Stimulated activated CD8-positive, alpha-beta memory T cell treated with anti-CD3 and anti-CD28 coated beads, Interleukin-7, amount 100 ng/mL, for 4 hours (primary cell): ENCODE data around the gene GSG1L.

ENCODE experiments used
- DNase-seq, 2 donors: peaks; one replicate each; pipeline ENCODE4 v3.0.0-alpha.2; 2020; ENCODE audit warnings: low read depth in 2 of 2

The GSG1L gene

GRCh38 chr16:28019218-28019617, 44.3 kb downstream of the GSG1L start:
- no peak for DNase-seq

- no peak for DNase-seq
Observed at GRCh38 chr16:28014851-28015250, 48.7 kb downstream of the GSG1L start.

- DNase-seq: no peak
Observed at GRCh38 chr16:28013878-28014277, 49.6 kb downstream of the GSG1L start.

DNA sequence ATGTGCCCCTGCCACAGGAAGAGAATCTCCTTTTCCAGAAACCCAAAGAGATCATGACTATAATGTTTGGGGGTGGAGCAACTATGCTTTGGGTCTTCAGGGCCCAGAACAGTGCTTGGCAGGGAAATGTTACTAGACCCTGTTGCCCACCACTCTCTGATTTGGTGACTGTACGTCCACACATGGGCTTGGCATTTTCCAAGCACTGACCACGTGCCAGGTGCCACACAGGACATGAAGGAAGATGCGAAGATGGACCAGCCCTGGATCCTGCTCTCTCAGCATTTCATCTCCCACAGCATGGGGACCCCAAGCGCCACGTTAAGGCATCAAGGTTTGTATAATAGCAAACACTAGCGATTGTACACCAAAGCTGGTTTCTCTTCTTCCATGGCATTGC, 50.1 kb downstream of the GSG1L start:
- no peak for DNase-seq

GRCh38 chr16:28011971-28012445, 51.5 kb downstream of the GSG1L start:
- no peak for DNase-seq

GRCh38 chr16:28011223-28011622, 52.3 kb downstream of the GSG1L start:
- no peak for DNase-seq

- DNase-seq: no peak
Observed at GRCh38 chr16:28010671-28011070, 52.8 kb downstream of the GSG1L start.

DNA sequence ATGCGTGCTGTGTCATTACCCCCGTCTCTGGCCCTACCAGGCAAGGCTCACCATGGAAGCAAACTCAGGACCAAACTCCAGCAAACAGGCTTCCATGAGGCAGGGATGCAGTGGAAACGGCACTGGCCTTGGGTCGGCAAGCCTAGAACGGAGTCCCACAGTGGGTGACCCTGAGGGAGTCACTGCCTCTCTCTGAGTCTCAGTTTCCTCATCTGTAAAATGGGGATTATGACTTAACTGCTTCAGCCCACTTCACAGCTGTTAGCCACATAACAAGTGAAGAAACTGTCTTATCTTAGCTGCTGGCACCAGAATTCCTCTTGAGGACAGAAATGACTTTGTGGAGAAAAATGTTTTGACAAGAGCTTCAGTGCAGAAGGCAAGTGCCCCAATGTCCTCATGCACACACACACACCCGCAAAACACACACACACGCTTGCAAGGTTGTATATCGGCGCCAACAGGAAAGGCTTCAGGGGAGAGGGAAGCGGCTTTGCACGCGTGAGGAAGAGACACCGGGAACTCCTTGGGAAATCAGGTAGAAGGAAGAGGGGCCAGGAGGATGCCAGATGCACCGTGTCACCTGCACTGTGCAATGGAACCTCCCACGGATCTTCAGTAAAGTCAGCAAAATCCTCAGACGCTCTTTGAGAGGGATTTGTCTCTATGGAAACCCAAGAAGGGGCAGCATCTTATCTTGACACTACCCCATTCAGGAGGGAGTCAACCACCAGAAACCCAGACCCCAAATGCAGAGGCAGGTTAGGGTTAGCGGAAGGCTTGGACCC, 53.7 kb downstream of the GSG1L start:
- DNase-seq: no peak

- DNase-seq: no peak
Observed at GRCh38 chr16:28003923-28004322, 59.6 kb downstream of the GSG1L start.

GRCh38 chr16:28003021-28003865, 60.3 kb downstream of the GSG1L start:
- DNase-seq: no peak

- no peak for DNase-seq
Observed at GRCh38 chr16:28001642-28002041, 61.9 kb downstream of the GSG1L start.

GRCh38 chr16:28001184-28001583, 62.3 kb downstream of the GSG1L start:
- no peak for DNase-seq

DNA sequence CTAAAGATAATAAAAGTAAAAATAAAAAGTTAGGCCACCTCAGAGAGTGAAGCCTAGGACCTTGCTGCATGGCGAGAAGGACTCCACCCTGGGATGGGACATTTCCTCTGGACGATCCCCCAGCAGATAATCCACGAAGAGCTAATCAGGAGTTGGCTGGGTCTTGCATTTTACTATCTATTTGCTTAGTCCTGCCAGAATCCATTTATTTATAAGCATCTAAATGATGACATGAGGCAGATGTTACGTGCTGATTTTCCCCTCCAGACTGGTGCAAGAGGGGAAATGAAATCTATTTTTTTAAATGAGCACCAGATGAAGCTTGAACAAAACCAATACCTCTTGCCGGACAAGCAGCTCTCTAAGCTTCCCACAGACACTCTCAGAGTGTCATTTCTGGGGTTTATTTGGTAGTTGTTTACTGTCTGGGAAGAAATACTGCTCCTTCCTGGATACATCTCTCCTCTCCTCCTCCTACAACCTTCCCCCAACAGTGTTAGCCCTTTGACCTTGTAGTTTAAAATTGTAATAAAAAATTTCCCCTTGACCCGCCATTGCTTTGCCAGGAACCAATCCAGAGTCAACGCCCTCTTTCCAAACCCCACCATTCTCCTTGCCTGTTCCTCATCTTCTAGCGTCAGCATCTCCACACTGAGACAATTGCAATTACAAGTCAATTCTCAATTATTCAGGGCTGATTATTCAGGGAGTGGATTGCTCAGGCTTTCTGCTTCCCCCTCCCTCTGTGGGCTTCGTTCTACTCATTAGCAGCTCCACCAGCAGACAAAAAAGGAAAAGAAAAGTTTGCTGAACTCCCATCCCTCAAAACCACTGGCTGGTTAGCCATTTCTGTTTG, 63.0 kb downstream of the GSG1L start:
- no peak for DNase-seq

DNA sequence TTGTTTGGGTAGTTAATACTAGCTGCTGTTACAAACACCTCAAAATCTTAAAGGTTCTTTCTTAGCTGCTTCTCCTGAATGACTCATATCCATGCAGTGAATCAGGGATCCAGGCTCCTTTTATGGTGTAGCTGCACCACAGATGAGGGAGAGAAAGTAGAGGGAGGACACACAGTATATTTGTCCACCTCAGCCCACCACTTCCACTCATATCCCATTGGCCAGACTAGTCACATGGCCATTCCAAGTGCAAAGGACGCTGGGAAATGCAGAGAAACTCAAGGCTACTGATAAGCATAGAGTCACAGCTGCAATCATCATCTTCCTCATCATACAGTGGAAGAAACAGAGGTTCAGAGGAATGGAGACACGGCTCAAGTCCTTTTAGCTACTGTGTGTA, 63.8 kb downstream of the GSG1L start:
- DNase-seq: no peak

DNA sequence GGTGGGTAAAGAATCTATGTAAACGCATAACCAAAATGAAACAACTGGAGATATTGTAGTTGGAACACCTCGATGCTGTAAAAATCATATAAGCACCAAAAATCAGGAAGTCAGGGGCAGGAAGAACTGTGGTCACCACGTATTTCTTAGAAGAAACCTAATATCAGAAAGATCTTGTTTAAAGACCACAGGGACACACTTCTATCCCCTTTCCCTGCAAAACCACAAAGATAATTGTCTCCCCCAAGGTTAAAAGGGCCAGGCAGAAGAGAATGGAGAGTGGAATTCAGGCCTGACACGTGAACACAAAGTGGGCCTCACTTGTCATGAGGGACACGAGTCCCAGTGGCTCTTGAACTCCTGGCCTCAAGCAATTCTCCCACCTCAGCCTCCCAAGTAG, 68.1 kb downstream of the GSG1L start:
- DNase-seq: no peak

DNA sequence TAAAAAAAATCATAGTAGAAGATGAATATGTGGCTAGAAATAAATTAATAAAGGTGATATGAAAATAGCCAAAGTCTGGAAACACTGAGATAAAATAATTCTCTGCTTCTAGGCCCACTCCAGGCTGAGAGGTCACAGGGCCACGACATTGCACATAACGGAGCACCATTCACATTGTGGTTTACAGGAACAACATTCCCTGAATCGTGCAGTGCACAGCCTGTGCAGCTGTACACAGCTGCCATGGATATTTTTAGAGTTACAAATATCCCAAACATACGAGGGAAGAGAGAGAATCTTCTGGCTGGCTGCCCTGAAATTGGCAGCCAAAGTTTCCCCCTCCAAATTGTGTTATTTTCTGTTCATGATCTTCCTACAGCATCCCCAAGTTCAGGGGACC, 68.8 kb downstream of the GSG1L start:
- DNase-seq: no peak

- DNase-seq: no peak
Observed at GRCh38 chr16:27993587-27993986, 69.9 kb downstream of the GSG1L start.

GRCh38 chr16:27991876-27992275, 71.6 kb downstream of the GSG1L start:
- no peak for DNase-seq

GRCh38 chr16:27985981-27986380, 77.5 kb downstream of the GSG1L start:
- no peak for DNase-seq

DNA sequence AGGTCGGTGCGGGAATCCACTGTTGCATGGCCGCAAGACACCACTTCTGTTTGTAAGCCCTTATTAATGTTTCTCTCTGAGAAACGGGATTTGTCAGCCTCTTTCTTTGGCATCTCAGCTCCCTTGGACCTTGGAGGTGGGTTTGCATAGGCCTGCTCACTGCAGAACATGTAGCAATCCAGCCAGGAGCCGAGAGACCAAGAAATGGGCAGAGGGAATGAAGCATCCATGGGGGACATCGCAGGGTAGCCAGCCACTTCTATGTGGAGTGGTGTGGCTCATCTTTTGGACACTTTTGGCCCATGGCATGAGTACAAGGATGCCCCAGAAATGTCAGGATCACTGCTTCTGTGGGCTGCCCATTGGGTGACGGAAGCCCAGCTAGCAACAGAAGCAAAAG, 79.4 kb downstream of the GSG1L start:
- no peak for DNase-seq

GRCh38 chr16:27983244-27983643, 80.3 kb downstream of the GSG1L start:
- DNase-seq: no peak

DNA sequence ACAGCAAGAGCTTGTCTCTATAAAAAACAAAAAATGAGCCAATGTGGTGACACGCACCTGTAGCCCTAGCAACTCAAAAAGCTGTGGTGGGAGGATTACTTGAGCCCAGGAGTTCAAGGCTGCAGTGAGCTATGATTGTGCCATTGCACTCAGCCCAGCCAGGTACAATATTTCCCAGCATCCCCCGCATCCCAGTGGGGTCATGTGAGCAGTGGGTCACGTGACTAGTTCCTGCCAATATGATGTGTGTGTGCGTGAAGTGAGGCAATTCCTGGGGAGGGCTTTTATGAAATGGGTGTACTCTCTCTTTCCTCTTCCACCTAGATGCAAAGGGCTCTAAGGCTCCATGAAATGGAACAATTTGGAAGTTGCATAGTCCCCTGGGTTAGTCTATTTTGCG, 81.3 kb downstream of the GSG1L start:
- DNase-seq: no peak
